OCI-LY3 (cell line): ENCODE data around the gene ELMO1.

Experiments used
- EZH2phosphoT487 ChIP-seq: fragments of 200-600 bp; shearing (Covaris generic); IDR thresholded peaks from 2 replicates; pipeline ENCODE4 v1.6.1; 2018; ENCODE audit warnings: antibody characterized with exemption, mixed run types, low read depth
- TF ChIP-seq, protein P1 (sequence below): fragments of 200-600, 300-600 bp; sonication (generic); IDR thresholded peaks from 2 replicates; pipeline ENCODE4 v1.5.1; 2014; ENCODE audit warnings: antibody characterized with exemption, low read length, low read depth

- TF ChIP-seq, protein P1, sequence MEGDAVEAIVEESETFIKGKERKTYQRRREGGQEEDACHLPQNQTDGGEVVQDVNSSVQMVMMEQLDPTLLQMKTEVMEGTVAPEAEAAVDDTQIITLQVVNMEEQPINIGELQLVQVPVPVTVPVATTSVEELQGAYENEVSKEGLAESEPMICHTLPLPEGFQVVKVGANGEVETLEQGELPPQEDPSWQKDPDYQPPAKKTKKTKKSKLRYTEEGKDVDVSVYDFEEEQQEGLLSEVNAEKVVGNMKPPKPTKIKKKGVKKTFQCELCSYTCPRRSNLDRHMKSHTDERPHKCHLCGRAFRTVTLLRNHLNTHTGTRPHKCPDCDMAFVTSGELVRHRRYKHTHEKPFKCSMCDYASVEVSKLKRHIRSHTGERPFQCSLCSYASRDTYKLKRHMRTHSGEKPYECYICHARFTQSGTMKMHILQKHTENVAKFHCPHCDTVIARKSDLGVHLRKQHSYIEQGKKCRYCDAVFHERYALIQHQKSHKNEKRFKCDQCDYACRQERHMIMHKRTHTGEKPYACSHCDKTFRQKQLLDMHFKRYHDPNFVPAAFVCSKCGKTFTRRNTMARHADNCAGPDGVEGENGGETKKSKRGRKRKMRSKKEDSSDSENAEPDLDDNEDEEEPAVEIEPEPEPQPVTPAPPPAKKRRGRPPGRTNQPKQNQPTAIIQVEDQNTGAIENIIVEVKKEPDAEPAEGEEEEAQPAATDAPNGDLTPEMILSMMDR = no peak
- TF ChIP-seq EZH2phosphoT487 = no peak
These were observed 43.5 kb downstream of the ELMO1 start for GRCh38 chr7:37405128-37405527.
